NB4 (cell line): ENCODE measurements around the gene B3GNT2.

Source experiments
- DNase-seq: peaks from one replicate; pipeline ENCODE4 v3.0.0; 2010; ENCODE audit warnings: low read depth
- H3K4me3 ChIP-seq: one replicate; pipeline ENCODE4 v1.5.1; 2011; ENCODE audit warnings: mild to moderate bottlenecking, low read depth, low read length, moderate library complexity
- CTCF ChIP-seq: IDR thresholded peaks from one replicate; pipeline ENCODE4 v1.5.1; 2012; ENCODE audit warnings: low read depth, low read length
- MAX ChIP-seq: IDR thresholded peaks from 2 replicates; pipeline ENCODE4 v1.6.1; 2011; ENCODE audit warnings: low read depth, low read length
- MYC ChIP-seq: IDR thresholded peaks from 2 replicates; pipeline ENCODE4 v1.6.1; 2011; ENCODE audit warnings: low read depth, low read length
- POLR2A ChIP-seq: IDR thresholded peaks from 2 replicates; pipeline ENCODE4 v1.6.1; 2011; ENCODE audit warnings: mild to moderate bottlenecking; ENCODE audit not compliant: insufficient read length; ENCODE audit errors: extremely low read depth

Gene B3GNT2

GRCh38 chr2:62186156-62186905 lies 9.6 kb upstream of the B3GNT2 start:
- no peak overlapping the region for H3K4me3 ChIP-seq
- DNase-seq: peak; percentile 58
- TF ChIP-seq MYC (no peak), CTCF (no peak), MAX (no peak), POLR2A (no peak)

GRCh38 chr2:62187246-62187645 lies 8.7 kb upstream of the B3GNT2 start:
- H3K4me3 ChIP-seq: no peak overlapping the region
- DNase-seq: no peak
- no peak for TF ChIP-seq MYC
- no peak for TF ChIP-seq MAX
- no peak for TF ChIP-seq CTCF
- TF ChIP-seq POLR2A: no peak

GRCh38 chr2:62188416-62188815 lies 7.5 kb upstream of the B3GNT2 start:
- DNase-seq: no peak
- TF ChIP-seq MYC: no peak
- H3K4me3 ChIP-seq: no peak overlapping the region

- no peak for TF ChIP-seq MAX
- no peak for TF ChIP-seq POLR2A
- TF ChIP-seq MYC: no peak
- TF ChIP-seq CTCF: no peak
- no peak for DNase-seq
- no peak overlapping the region for H3K4me3 ChIP-seq
Measured at GRCh38 chr2:62189196-62189595, 6.7 kb upstream of the B3GNT2 start.

GRCh38 chr2:62192811-62193210 lies 3.1 kb upstream of the B3GNT2 start:
- H3K4me3 ChIP-seq: no peak overlapping the region
- DNase-seq: peak; percentile 71
- TF ChIP-seq MYC (no peak), POLR2A (no peak)

GRCh38 chr2:62194558-62195420 lies 1.1 kb upstream of the B3GNT2 start:
- DNase-seq: no peak
- no peak for TF ChIP-seq POLR2A
- no peak for TF ChIP-seq MYC
- no peak; the same call in 1 of the 2 replicates for TF ChIP-seq MAX
- TF ChIP-seq CTCF: no peak
- H3K4me3 ChIP-seq: no peak overlapping the region
